ENCODE data around the gene KANSL3.

DNA sequence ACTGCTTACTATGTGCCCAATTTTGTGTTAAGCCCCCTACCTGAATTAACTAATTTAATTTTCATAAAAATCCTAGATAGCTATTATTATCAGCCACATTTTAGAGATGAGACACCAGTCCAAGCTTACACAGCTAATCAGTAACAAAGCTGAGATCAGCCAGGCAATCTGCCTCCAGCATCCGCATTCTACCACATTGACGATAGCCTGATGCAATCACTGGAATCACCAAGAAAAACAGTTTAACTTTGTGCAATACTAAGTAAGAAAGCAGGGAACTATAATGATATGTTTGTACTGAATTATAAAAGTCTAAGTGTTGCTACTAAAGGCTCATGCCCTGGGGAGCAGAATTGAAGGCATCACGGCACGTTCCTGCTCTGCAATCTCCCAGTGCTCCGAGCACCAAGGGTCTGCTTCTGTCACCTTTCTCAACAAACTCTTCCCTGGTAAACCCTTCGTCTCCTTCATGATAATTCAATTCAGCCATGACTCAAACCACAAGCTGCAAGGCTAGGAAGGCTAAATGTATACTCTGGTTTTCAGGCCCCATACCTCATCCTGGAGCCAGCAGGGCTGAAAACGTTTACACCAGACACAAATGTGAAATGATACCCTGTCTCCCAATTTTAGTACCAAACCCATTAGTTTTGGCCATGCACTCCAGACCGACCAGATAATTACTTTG, 19.4 kb downstream of the KANSL3 start:
- TF ChIP-seq GATA2 (IDR thresholded peaks at IDR 0.05; ENCODE audit: low read depth, low read length) (no peak), GATA3 (IDR thresholded peaks at IDR 0.05; ENCODE audit: low read depth, low read length) (no peak)
